ENCODE measurements around the gene DHDH.
A peak's percentile ranks its signal among the peaks of the same experiment; 100 is the strongest.

DHDH gene

GRCh38 chr19:48946463-48947257 is 13.2 kb downstream of the DHDH start:
- no peak overlapping the region for H3K27ac Mint-ChIP-seq
- no peaks in the 10 kb centered on the region for H3K27me3 Mint-ChIP-seq (ENCODE audit: low read depth)
- H3K9me3 Mint-ChIP-seq = peaks cover 7% of the 10 kb centered on the region
- DNase-seq (ENCODE audit: low spot score) = no peak
- H3K4me3 Mint-ChIP-seq = no peak overlapping the region
- H3K4me1 Mint-ChIP-seq (ENCODE audit: low read depth) = no peaks in the 10 kb centered on the region
- H3K36me3 Mint-ChIP-seq (ENCODE audit: low read depth) = no peaks in the 10 kb centered on the region

- no peak overlapping the region for H3K27ac Mint-ChIP-seq
Measured at GRCh38 chr19:48947258-48947542, 13.7 kb downstream of the DHDH start.

GRCh38 chr19:48950159-48950558 is 16.7 kb downstream of the DHDH start:
- DNase-seq (ENCODE audit: low spot score) = no peak
- peaks cover 4% of the 10 kb centered on the region for H3K36me3 Mint-ChIP-seq (ENCODE audit: low read depth)

More at GRCh38 chr19:48947258-48947542, 13.7 kb downstream of the DHDH start:
- peaks cover 7% of the 10 kb centered on the region for H3K9me3 Mint-ChIP-seq
- H3K4me3 Mint-ChIP-seq = no peak overlapping the region
- H3K27me3 Mint-ChIP-seq (ENCODE audit: low read depth) = no peaks in the 10 kb centered on the region
- H3K4me1 Mint-ChIP-seq (ENCODE audit: low read depth) = no peaks in the 10 kb centered on the region
- no peak for DNase-seq (ENCODE audit: low spot score)
- no peaks in the 10 kb centered on the region for H3K36me3 Mint-ChIP-seq (ENCODE audit: low read depth)

GRCh38 chr19:48950830-48951519 is 17.5 kb downstream of the DHDH start:
- DNase-seq (ENCODE audit: low spot score) = no peak
- H3K4me3 Mint-ChIP-seq = no peak overlapping the region
- H3K9me3 Mint-ChIP-seq = peaks cover 7% of the 10 kb centered on the region
- H3K27ac Mint-ChIP-seq = no peak overlapping the region
- H3K4me1 Mint-ChIP-seq (ENCODE audit: low read depth) = peaks cover 11% of the 10 kb centered on the region
- H3K36me3 Mint-ChIP-seq (ENCODE audit: low read depth) = peaks cover 11% of the 10 kb centered on the region
- no peaks in the 10 kb centered on the region for H3K27me3 Mint-ChIP-seq (ENCODE audit: low read depth)

More at GRCh38 chr19:48950159-48950558, 16.7 kb downstream of the DHDH start:
- Mint-ChIP-seq H3K27me3 (ENCODE audit: low read depth) (no peaks in the 10 kb centered on the region), H3K4me3 (no peak overlapping the region), H3K9me3 (peaks cover 7% of the 10 kb centered on the region), H3K4me1 (ENCODE audit: low read depth) (peaks cover 5% of the 10 kb centered on the region), H3K27ac (no peak overlapping the region)

GRCh38 chr19:48953141-48953540 is 19.6 kb downstream of the DHDH start:
- peaks cover 30% of the 10 kb centered on the region for H3K36me3 Mint-ChIP-seq (ENCODE audit: low read depth)
- peaks cover 2% of the 10 kb centered on the region for H3K9me3 Mint-ChIP-seq
- H3K4me3 Mint-ChIP-seq = peak overlapping the region; percentile 12
- peaks cover 24% of the 10 kb centered on the region for H3K4me1 Mint-ChIP-seq (ENCODE audit: low read depth)
- DNase-seq (ENCODE audit: low spot score) = no peak
- no peaks in the 10 kb centered on the region for H3K27me3 Mint-ChIP-seq (ENCODE audit: low read depth)
- no peak overlapping the region for H3K27ac Mint-ChIP-seq

DNA sequence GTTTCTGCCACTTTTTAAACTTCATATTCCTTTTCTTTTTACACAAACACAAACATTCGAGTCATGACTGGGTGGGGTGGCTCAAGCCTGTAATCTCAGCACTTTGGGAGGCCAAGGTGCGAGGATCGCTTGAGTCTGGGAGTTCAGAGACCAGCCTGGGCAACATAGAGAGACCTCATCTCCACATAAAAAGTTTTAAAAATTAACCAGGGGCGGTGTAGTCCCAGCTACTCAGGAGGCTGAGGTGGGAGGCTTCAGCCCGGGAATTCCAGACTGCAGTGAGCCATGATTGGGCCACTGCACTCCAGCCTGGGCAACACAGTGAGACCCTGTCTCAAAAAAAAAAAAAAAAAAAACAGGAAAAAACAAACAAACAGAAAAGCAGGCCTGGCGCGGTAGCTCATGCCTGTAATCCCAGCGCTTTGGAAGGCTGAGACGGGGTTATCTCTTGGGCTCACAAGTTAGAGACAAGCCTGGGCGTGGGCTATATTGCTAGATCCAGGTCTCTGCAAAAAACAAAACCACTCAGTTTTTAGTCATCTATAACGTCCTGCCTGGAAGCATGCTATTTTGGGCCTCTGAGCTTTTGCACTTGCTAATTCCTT is 20.6 kb downstream of the DHDH start:
- Mint-ChIP-seq H3K4me3 (peak overlapping the region; percentile 92), H3K9me3 (no peaks in the 10 kb centered on the region), H3K4me1 (ENCODE audit: low read depth) (peaks cover 26% of the 10 kb centered on the region), H3K36me3 (ENCODE audit: low read depth) (peaks cover 37% of the 10 kb centered on the region), H3K27ac (peak overlapping the region; percentile 96), H3K27me3 (ENCODE audit: low read depth) (no peaks in the 10 kb centered on the region)
- DNase-seq (ENCODE audit: low spot score) = no peak

GRCh38 chr19:48954595-48955307 is 21.3 kb downstream of the DHDH start, which contains the start of gene BAX:
BAX (plus strand) TSS chr19:48954875; CDS start chr19:48954929, 54 bp downstream.
- Mint-ChIP-seq H3K27ac (peak within 1 kb of the TSS; percentile 96), H3K4me1 (ENCODE audit: low read depth) (peaks cover 28% of the 10 kb centered on the region), H3K36me3 (ENCODE audit: low read depth) (peaks cover 40% of the 10 kb centered on the region), H3K9me3 (no peaks in the 10 kb centered on the region), H3K4me3 (peak within 1 kb of the TSS; percentile 93), H3K27me3 (ENCODE audit: low read depth) (no peaks in the 10 kb centered on the region)
- peak; percentile 96 for DNase-seq (ENCODE audit: low spot score)

DNA sequence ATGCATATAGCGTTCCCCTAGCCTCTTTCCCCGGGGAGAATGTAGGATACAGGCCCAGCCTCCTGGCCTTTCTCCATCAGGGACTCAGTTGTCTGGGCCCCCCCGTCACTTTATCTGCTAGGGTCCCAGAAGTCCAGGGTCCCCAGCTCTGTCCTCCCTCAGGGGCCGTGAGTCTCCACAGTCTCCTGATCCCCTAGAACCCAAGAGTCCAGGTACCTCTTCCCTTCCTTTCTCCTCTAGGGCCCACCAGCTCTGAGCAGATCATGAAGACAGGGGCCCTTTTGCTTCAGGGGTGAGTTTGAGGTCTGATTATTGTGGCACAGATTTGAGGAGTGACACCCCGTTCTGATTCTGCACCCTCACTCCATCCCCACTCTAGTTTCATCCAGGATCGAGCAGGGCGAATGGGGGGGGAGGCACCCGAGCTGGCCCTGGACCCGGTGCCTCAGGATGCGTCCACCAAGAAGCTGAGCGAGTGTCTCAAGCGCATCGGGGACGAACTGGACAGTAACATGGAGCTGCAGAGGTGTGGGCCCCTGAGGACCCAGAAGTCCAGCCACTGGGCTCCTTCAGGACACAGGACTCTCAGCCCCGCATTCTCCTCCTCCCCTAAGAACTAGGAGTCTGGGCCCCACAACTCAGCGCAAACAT is 21.9 kb downstream of the DHDH start:
- H3K9me3 Mint-ChIP-seq = no peaks in the 10 kb centered on the region
- peaks cover 30% of the 10 kb centered on the region for H3K4me1 Mint-ChIP-seq (ENCODE audit: low read depth)
- H3K36me3 Mint-ChIP-seq (ENCODE audit: low read depth) = peaks cover 42% of the 10 kb centered on the region
- H3K27ac Mint-ChIP-seq = peak overlapping the region; percentile 86
- peak overlapping the region; percentile 93 for H3K4me3 Mint-ChIP-seq
- no peak for DNase-seq (ENCODE audit: low spot score)
- H3K27me3 Mint-ChIP-seq (ENCODE audit: low read depth) = no peaks in the 10 kb centered on the region

- H3K4me3 Mint-ChIP-seq = peak overlapping the region; percentile 20
- peaks cover 54% of the 10 kb centered on the region for H3K36me3 Mint-ChIP-seq (ENCODE audit: low read depth)
- DNase-seq (ENCODE audit: low spot score) = no peak
- no peaks in the 10 kb centered on the region for H3K9me3 Mint-ChIP-seq
- no peaks in the 10 kb centered on the region for H3K27me3 Mint-ChIP-seq (ENCODE audit: low read depth)
- peaks cover 45% of the 10 kb centered on the region for H3K4me1 Mint-ChIP-seq (ENCODE audit: low read depth)
- H3K27ac Mint-ChIP-seq = peak overlapping the region; percentile 31
Measured at GRCh38 chr19:48958006-48958405, 24.5 kb downstream of the DHDH start.

DNA sequence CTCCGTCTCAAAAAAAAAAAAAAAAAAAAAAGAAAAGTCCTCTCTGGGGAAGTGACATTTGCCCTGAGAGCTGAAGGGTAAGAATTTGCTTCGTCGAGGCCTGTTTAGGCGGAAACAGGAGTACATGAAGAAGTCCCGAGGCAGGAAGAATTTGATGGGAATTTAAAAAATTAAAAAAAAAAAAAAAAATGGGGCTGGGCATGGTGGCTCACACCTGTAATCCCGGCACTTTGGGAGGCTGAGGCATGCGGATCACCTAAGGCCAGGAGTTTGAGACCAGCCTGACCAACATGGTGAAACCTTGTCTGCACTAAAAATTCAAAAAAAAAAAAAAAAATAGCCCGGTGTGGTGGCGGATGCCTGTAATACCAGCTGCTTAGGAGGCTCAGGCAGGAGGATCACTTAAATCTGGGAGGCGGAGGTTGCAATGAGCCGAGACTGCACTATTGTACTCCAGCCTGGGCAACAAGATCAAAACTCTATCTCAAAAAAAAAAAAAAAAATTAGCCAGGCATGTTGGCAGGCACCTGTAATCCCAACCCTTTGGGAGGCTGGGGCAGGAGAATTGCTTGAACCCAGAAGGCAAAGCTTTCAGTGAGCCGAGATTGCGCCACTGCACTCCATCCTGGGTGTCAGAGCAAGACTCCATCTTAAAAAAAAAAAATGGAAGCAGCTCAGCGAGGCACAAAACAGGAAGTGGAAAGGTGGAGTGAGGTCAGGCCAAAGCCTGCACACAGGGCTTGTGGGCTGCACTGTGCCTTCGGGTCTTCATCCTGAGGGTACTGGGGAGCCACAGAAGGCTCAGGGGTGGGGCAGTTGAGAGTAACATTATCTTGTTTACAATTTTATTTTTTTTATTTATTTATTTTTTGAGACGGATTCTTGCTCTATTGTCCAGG is 26.1 kb downstream of the DHDH start:
- Mint-ChIP-seq H3K27ac (peak overlapping the region; percentile 73), H3K36me3 (ENCODE audit: low read depth) (peaks cover 52% of the 10 kb centered on the region), H3K27me3 (ENCODE audit: low read depth) (no peaks in the 10 kb centered on the region), H3K4me1 (ENCODE audit: low read depth) (peaks cover 54% of the 10 kb centered on the region), H3K4me3 (no peak overlapping the region), H3K9me3 (no peaks in the 10 kb centered on the region)
- no peak for DNase-seq (ENCODE audit: low spot score)

GRCh38 chr19:48961051-48961649 is 27.7 kb downstream of the DHDH start:
- H3K36me3 Mint-ChIP-seq (ENCODE audit: low read depth) = peaks cover 47% of the 10 kb centered on the region
- H3K4me3 Mint-ChIP-seq = no peak overlapping the region
- H3K9me3 Mint-ChIP-seq = no peaks in the 10 kb centered on the region
- H3K27ac Mint-ChIP-seq = peak overlapping the region; percentile 37
- no peaks in the 10 kb centered on the region for H3K27me3 Mint-ChIP-seq (ENCODE audit: low read depth)
- DNase-seq (ENCODE audit: low spot score) = no peak
- H3K4me1 Mint-ChIP-seq (ENCODE audit: low read depth) = peaks cover 49% of the 10 kb centered on the region

DNA sequence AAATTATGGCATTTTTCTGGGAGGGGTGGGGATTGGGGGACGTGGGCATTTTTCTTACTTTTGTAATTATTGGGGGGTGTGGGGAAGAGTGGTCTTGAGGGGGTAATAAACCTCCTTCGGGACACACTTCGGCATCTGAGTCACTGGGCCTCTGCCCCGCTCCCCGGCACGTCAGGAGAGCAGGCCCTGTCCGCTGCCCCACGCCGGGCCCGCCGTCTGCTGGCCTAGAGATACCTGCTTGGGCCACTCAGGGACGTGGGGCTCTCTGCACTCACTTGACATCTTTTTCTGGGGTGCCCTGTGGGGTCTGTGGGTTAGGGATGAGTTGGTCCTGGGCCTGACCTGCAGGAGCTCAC is 28.2 kb downstream of the DHDH start:
- H3K36me3 Mint-ChIP-seq (ENCODE audit: low read depth) = peaks cover 48% of the 10 kb centered on the region
- peaks cover 51% of the 10 kb centered on the region for H3K4me1 Mint-ChIP-seq (ENCODE audit: low read depth)
- H3K9me3 Mint-ChIP-seq = no peaks in the 10 kb centered on the region
- peak overlapping the region; percentile 85 for H3K4me3 Mint-ChIP-seq
- DNase-seq (ENCODE audit: low spot score) = no peak
- H3K27me3 Mint-ChIP-seq (ENCODE audit: low read depth) = no peaks in the 10 kb centered on the region
- peak overlapping the region; percentile 93 for H3K27ac Mint-ChIP-seq

Data from T-helper 2 cell treated with Interferon-gamma antibody and Interleukin-4, amounts not matched to agents 5 μg/mL and 100 μg/mL, for 36 hours (primary cell).